MM.1S (cell line): Measurements from ENCODE around the gene FAM222B.
"Not testable (repeated sequence)": the region's sequence is repeated elsewhere in the genome, so short reads cannot be mapped to it uniquely, and the experiment has no call there.

Experiments
- CTCF ChIP-seq: fragments of 300-600 bp; sonication (generic); IDR thresholded peaks from 2 replicates; pipeline ENCODE4 v1.5.1; 2016; ENCODE audit warnings: antibody characterized with exemption, low read length, mixed read lengths
- EZH2 ChIP-seq: fragments of 300-600 bp; sonication (generic); optimal IDR thresholded peaks from 2 replicates; pipeline ENCODE3; 2017; ENCODE audit warnings: low read depth, mild to moderate bottlenecking, antibody characterized with exemption, low read length, mixed read lengths
- EZH2phosphoT487 ChIP-seq: fragments of 300-600 bp; sonication (generic); IDR thresholded peaks from 2 replicates; pipeline ENCODE4 v1.6.1; 2018; ENCODE audit warnings: antibody characterized with exemption, low read length

GRCh38 chr17:28877150-28877711 lies 34.6 kb upstream of the FAM222B start:
- not testable (repeated sequence) for TF ChIP-seq CTCF, EZH2, EZH2phosphoT487
